Activated T-cell treated with anti-CD3 and anti-CD28 coated beads, Interleukin-2, amount 50 U/mL, for 24 hours (primary cell): ENCODE results near the gene FLYWCH2.

ENCODE experiments used
- DNase-seq: peaks from one replicate; pipeline ENCODE4 v3.0.0-alpha.2; 2020
- H3K27ac Mint-ChIP-seq: 2 replicates; pipeline ENCODE4 v1.8.0; 2020; ENCODE audit warnings: mild to moderate bottlenecking, mixed read lengths
- H3K27me3 Mint-ChIP-seq: 2 replicates; pipeline ENCODE4 v1.8.0; 2020; ENCODE audit warnings: mixed read lengths
- H3K36me3 Mint-ChIP-seq: 2 replicates; pipeline ENCODE4 v1.8.0; 2020; ENCODE audit warnings: low read depth, mixed read lengths
- H3K4me1 Mint-ChIP-seq: 2 replicates; pipeline ENCODE4 v1.8.0; 2020; ENCODE audit warnings: low read depth, mixed read lengths
- H3K4me3 Mint-ChIP-seq: 2 replicates; pipeline ENCODE4 v1.8.0; 2020; ENCODE audit warnings: mild to moderate bottlenecking, moderate library complexity, mixed read lengths
- H3K9me3 Mint-ChIP-seq: 2 replicates; pipeline ENCODE4 v1.8.0; 2020; ENCODE audit warnings: mixed read lengths

FLYWCH2 gene

GRCh38 chr16:2882650-2883457 is at the start of gene FLYWCH2:
TSS of gene FLYWCH2 (plus strand) at chr16:2883215. CDS start at chr16:2896450, 13,235 bp downstream.
- Mint-ChIP-seq H3K4me1 (peaks cover 23% of the 10 kb centered on the region), H3K4me3 (peak within 1 kb of the TSS; percentile 84), H3K9me3 (no peaks in the 10 kb centered on the region), H3K27ac (peak within 1 kb of the TSS; percentile 97), H3K27me3 (no peaks in the 10 kb centered on the region), H3K36me3 (peaks cover 3% of the 10 kb centered on the region)
- DNase-seq: peak; percentile 100

GRCh38 chr16:2833776-2834175 is 49.2 kb upstream of the FLYWCH2 start:
- H3K27me3 Mint-ChIP-seq: no peaks in the 10 kb centered on the region
- H3K27ac Mint-ChIP-seq: no peak overlapping the region
- H3K4me1 Mint-ChIP-seq: peaks cover 4% of the 10 kb centered on the region
- H3K36me3 Mint-ChIP-seq: no peaks in the 10 kb centered on the region
- no peaks in the 10 kb centered on the region for H3K9me3 Mint-ChIP-seq
- no peak for DNase-seq
- H3K4me3 Mint-ChIP-seq: no peak overlapping the region

- Mint-ChIP-seq H3K4me1 (peaks cover 16% of the 10 kb centered on the region), H3K27me3 (no peaks in the 10 kb centered on the region), H3K9me3 (no peaks in the 10 kb centered on the region), H3K36me3 (no peaks in the 10 kb centered on the region), H3K4me3 (no peak overlapping the region), H3K27ac (no peak overlapping the region)
- DNase-seq: no peak
Measured at GRCh38 chr16:2834968-2835367, 48.0 kb upstream of the FLYWCH2 start.

GRCh38 chr16:2835638-2836493 is 47.1 kb upstream of the FLYWCH2 start:
- Mint-ChIP-seq H3K9me3 (no peaks in the 10 kb centered on the region), H3K27me3 (no peaks in the 10 kb centered on the region), H3K36me3 (no peaks in the 10 kb centered on the region), H3K27ac (no peak overlapping the region), H3K4me1 (peaks cover 23% of the 10 kb centered on the region), H3K4me3 (no peak overlapping the region)
- no peak for DNase-seq

GRCh38 chr16:2836646-2837508 is 46.1 kb upstream of the FLYWCH2 start:
- Mint-ChIP-seq H3K27me3 (no peaks in the 10 kb centered on the region), H3K27ac (no peak overlapping the region), H3K4me3 (no peak overlapping the region), H3K36me3 (no peaks in the 10 kb centered on the region), H3K9me3 (no peaks in the 10 kb centered on the region), H3K4me1 (peaks cover 32% of the 10 kb centered on the region)
- no peak for DNase-seq

- DNase-seq: peak; percentile 74
- no peaks in the 10 kb centered on the region for H3K36me3 Mint-ChIP-seq
- no peak overlapping the region for H3K4me3 Mint-ChIP-seq
- H3K4me1 Mint-ChIP-seq: peaks cover 42% of the 10 kb centered on the region
- H3K27me3 Mint-ChIP-seq: no peaks in the 10 kb centered on the region
- H3K9me3 Mint-ChIP-seq: peaks cover 3% of the 10 kb centered on the region
- no peak overlapping the region for H3K27ac Mint-ChIP-seq
Measured at GRCh38 chr16:2838928-2839327, 44.1 kb upstream of the FLYWCH2 start.

GRCh38 chr16:2839650-2840450 is 43.2 kb upstream of the FLYWCH2 start:
- Mint-ChIP-seq H3K36me3 (no peaks in the 10 kb centered on the region), H3K27me3 (no peaks in the 10 kb centered on the region), H3K4me3 (no peak overlapping the region), H3K4me1 (peaks cover 44% of the 10 kb centered on the region), H3K27ac (peak overlapping the region; percentile 22), H3K9me3 (peaks cover 3% of the 10 kb centered on the region)
- DNase-seq: no peak

GRCh38 chr16:2840914-2841313 is 42.1 kb upstream of the FLYWCH2 start:
- H3K27me3 Mint-ChIP-seq: no peaks in the 10 kb centered on the region
- H3K9me3 Mint-ChIP-seq: peaks cover 3% of the 10 kb centered on the region
- no peak for DNase-seq
- H3K4me3 Mint-ChIP-seq: no peak overlapping the region
- peak overlapping the region; percentile 31 for H3K27ac Mint-ChIP-seq
- peaks cover 50% of the 10 kb centered on the region for H3K4me1 Mint-ChIP-seq
- no peaks in the 10 kb centered on the region for H3K36me3 Mint-ChIP-seq

- Mint-ChIP-seq H3K4me1 (peaks cover 58% of the 10 kb centered on the region), H3K27ac (peak overlapping the region; percentile 94), H3K27me3 (no peaks in the 10 kb centered on the region), H3K4me3 (peak overlapping the region; percentile 81), H3K9me3 (peaks cover 3% of the 10 kb centered on the region), H3K36me3 (no peaks in the 10 kb centered on the region)
- DNase-seq: no peak
Measured at GRCh38 chr16:2841606-2842339, 41.2 kb upstream of the FLYWCH2 start.

GRCh38 chr16:2842340-2843000 is 40.5 kb upstream of the FLYWCH2 start:
- Mint-ChIP-seq H3K4me1 (peaks cover 65% of the 10 kb centered on the region), H3K27ac (peak overlapping the region; percentile 94), H3K9me3 (peaks cover 3% of the 10 kb centered on the region)

GRCh38 chr16:2843526-2843925 is 39.5 kb upstream of the FLYWCH2 start:
- H3K27ac Mint-ChIP-seq: no peak overlapping the region
- H3K4me3 Mint-ChIP-seq: no peak overlapping the region
- peaks cover 64% of the 10 kb centered on the region for H3K4me1 Mint-ChIP-seq

More at GRCh38 chr16:2842340-2843000, 40.5 kb upstream of the FLYWCH2 start:
- Mint-ChIP-seq H3K36me3 (no peaks in the 10 kb centered on the region), H3K27me3 (no peaks in the 10 kb centered on the region), H3K4me3 (peak overlapping the region; percentile 81)
- DNase-seq: peak; percentile 90

GRCh38 chr16:2845116-2845515 is 37.9 kb upstream of the FLYWCH2 start:
- H3K27me3 Mint-ChIP-seq: peaks cover 4% of the 10 kb centered on the region
- peaks cover 3% of the 10 kb centered on the region for H3K9me3 Mint-ChIP-seq
- H3K36me3 Mint-ChIP-seq: no peaks in the 10 kb centered on the region
- no peak for DNase-seq
- H3K4me3 Mint-ChIP-seq: no peak overlapping the region
- no peak overlapping the region for H3K27ac Mint-ChIP-seq
- H3K4me1 Mint-ChIP-seq: peaks cover 50% of the 10 kb centered on the region

More at GRCh38 chr16:2843526-2843925, 39.5 kb upstream of the FLYWCH2 start:
- DNase-seq: no peak
- Mint-ChIP-seq H3K27me3 (no peaks in the 10 kb centered on the region), H3K36me3 (no peaks in the 10 kb centered on the region), H3K9me3 (peaks cover 3% of the 10 kb centered on the region)
